Kidney glomerular epithelial cell (primary cell): ENCODE results near the gene SLC26A11.

Experiments used
- DNase-seq: peaks from one replicate; lab custom pipeline; 2025; lab: John Stamatoyannopoulos, UW

SLC26A11 gene

GRCh38 chr17:80217703-80218362 lies 2.4 kb upstream of the SLC26A11 start:
- no peak for DNase-seq

- no peak for DNase-seq
Observed at GRCh38 chr17:80218391-80218790, 1.8 kb upstream of the SLC26A11 start.

GRCh38 chr17:80219013-80219762 lies 1.0 kb upstream of the SLC26A11 start:
- DNase-seq: peak; percentile 68

- DNase-seq: no peak
Observed at GRCh38 chr17:80219763-80220053, 519 bp upstream of the SLC26A11 start.

- no peak for DNase-seq
Observed at GRCh38 chr17:80220736-80221215, 549 bp downstream of the SLC26A11 start.

- no peak for DNase-seq
Observed at GRCh38 chr17:80221351-80222105, 1.3 kb downstream of the SLC26A11 start.

- DNase-seq: no peak
Observed at GRCh38 chr17:80222376-80223141, 2.3 kb downstream of the SLC26A11 start.

GRCh38 chr17:80223142-80223815 lies 3.1 kb downstream of the SLC26A11 start:
- DNase-seq: no peak

- DNase-seq: no peak
Observed at GRCh38 chr17:80223838-80224497, 3.7 kb downstream of the SLC26A11 start.

- DNase-seq: no peak
Observed at GRCh38 chr17:80224683-80225082, 4.5 kb downstream of the SLC26A11 start.

- DNase-seq: no peak
Observed at GRCh38 chr17:80225230-80225629, 5.0 kb downstream of the SLC26A11 start.

GRCh38 chr17:80227156-80227555 lies 6.9 kb downstream of the SLC26A11 start:
- no peak for DNase-seq

- DNase-seq: no peak
Observed at GRCh38 chr17:80227666-80228065, 7.4 kb downstream of the SLC26A11 start.

GRCh38 chr17:80228477-80228876 lies 8.2 kb downstream of the SLC26A11 start:
- DNase-seq: no peak

- no peak for DNase-seq
Observed at GRCh38 chr17:80229011-80229410, 8.8 kb downstream of the SLC26A11 start.

- DNase-seq: no peak
Observed at GRCh38 chr17:80232438-80232837, 12.2 kb downstream of the SLC26A11 start.

- no peak for DNase-seq
Observed at GRCh38 chr17:80233202-80233601, 13.0 kb downstream of the SLC26A11 start.

- DNase-seq: no peak
Observed at GRCh38 chr17:80236911-80237310, 16.7 kb downstream of the SLC26A11 start.

- no peak for DNase-seq
Observed at GRCh38 chr17:80237386-80237785, 17.2 kb downstream of the SLC26A11 start.

- no peak for DNase-seq
Observed at GRCh38 chr17:80242505-80242904, 22.3 kb downstream of the SLC26A11 start.
